Hepatocyte (in vitro differentiated cells): ENCODE measurements around the gene GLDC.

Experiments
- CTCF ChIP-seq: fragments of 200-600 bp; sonication (generic); IDR thresholded peaks from 2 replicates; pipeline ENCODE4 v1.5.1; 2016; ENCODE audit warnings: antibody characterized with exemption, mild to moderate bottlenecking; ENCODE audit not compliant: poor library complexity
- EZH2 ChIP-seq: fragments of 200-600 bp; sonication (generic); IDR thresholded peaks from 2 replicates; pipeline ENCODE4 v1.6.1; 2016; ENCODE audit warnings: antibody characterized with exemption, mild to moderate bottlenecking, borderline replicate concordance

GRCh38 chr9:6590334-6590733, 55.2 kb downstream of the GLDC start:
- no peak for TF ChIP-seq CTCF
- TF ChIP-seq EZH2: no peak
